ENCODE results near the gene COLEC11. TPM values are rescaled to one million over a fixed set of nuclear protein-coding genes. Genes with fewer than 3 reads are reported as not detected.
"Not testable (repeated sequence)": the region's sequence is repeated elsewhere in the genome, so short reads cannot be mapped to it uniquely, and the experiment has no call there.

Gene COLEC11
- total and polyA plus RNA-seq, 9 of the 15 experiments (the other 6 are each of a cell fraction or from before 2014, with no cell fraction given): 0.32 to 4.3 (median 1.8) TPM

DNA sequence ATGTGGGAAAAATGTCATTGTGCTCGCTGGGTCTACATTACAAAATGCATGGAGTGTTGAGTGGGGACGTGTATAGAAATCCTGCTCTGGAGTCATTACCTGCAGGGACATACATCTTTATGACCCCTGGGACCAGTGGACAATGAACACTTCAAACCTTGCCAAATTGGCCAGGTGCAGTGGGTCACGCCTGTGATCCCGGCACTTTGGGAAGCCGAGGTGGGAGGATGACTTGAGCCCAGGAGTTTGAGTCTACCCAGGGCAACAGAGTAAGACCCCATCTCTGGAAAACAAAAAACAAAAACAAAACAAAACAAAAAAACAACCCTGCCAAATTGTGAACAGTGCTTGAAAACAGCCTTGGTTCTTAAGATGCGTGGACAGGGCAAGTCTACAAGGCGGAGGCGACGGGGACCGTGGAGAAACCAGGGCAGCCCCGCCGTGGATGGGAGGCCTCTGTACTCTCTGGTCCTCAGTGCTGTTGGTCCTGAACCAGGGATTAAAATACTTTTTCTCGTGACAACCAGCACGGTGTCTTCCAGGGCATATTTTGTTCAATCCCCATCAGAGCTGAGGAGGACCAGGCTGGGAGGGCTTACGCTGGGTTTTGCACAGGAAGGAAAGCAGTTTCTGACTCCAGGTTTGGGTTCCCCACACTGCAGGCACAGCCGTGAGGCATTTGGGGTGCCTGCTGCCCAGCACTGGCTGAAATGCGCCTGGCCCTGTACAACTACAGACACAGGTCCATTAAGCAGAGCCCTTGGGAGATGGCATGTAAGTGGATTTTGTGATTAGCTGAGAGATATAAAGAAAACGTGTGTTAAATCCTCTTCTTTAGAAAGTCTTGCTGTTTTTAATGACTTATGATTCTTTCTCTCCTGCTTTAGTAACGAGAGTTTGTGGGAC is 13.7 kb downstream of the COLEC11 start (continued):
- TF ChIP-seq, protein P1, sequence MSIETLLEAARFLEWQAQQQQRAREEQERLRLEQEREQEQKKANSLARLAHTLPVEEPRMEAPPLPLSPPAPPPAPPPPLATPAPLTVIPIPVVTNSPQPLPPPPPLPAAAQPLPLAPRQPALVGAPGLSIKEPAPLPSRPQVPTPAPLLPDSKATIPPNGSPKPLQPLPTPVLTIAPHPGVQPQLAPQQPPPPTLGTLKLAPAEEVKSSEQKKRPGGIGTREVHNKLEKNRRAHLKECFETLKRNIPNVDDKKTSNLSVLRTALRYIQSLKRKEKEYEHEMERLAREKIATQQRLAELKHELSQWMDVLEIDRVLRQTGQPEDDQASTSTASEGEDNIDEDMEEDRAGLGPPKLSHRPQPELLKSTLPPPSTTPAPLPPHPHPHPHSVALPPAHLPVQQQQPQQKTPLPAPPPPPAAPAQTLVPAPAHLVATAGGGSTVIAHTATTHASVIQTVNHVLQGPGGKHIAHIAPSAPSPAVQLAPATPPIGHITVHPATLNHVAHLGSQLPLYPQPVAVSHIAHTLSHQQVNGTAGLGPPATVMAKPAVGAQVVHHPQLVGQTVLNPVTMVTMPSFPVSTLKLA (conservative IDR thresholded peaks at IDR 0.05): no peak
- TF ChIP-seq KLF10 (CRISPR knock-in tag; IDR thresholded peaks at IDR 0.05): no peak

DNA sequence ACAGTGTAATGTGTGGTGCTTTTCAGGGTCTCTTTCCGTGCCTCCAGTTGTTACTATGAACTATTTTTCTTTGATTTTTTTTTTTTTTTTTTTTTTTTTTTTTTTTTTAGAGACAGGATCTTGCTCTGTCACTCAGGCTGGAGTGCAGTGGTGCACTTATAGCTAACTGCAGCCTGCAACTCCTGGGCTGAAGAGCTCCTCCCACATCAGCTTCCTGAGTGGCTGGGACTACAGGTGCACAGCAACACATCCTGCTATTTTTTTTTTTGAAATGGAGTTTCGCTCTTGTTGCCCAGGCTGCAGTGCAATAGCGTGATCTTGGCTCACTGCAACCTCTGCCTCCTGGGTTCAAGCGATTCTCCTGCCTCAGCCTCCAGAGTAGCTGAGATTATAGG is 14.4 kb downstream of the COLEC11 start:
- DNase-seq (ENCODE audit: extremely low read depth in 1 of 4, low spot score in 3 of 4); H3K9ac ChIP-seq (ENCODE audit: insufficient read depth in 1 of 2, low read depth in 2 of 2, low read length in 2 of 2); H3K4me2 ChIP-seq (ENCODE audit: insufficient read depth, low read length); in situ Hi-C loops (cut with MboI); H4K20me1 ChIP-seq (replicated peaks; ENCODE audit: control insufficient read depth, insufficient read depth, low read length); H3K36me3 ChIP-seq (ENCODE audit: control insufficient read depth, insufficient read depth, low read length); BruUV-seq (replicated peaks); H2AFZ ChIP-seq (ENCODE audit: low read depth, low read length); H3K27ac ChIP-seq (ENCODE audit: extremely low read depth, low read depth, low read length); H3K4me3 ChIP-seq; H3K79me2 ChIP-seq (ENCODE audit: control insufficient read depth, insufficient read depth, low read length); intact Hi-C loops (cut with micrococcal nuclease); H3K9me1 ChIP-seq (ENCODE audit: control insufficient read depth, insufficient read depth, low read length); H3K27me3 ChIP-seq (ENCODE audit: control insufficient read depth in 2 of 2, insufficient read depth in 2 of 2, low read length in 2 of 2); FAIRE-seq: not testable (repeated sequence)
- ATAC-seq: peak; percentile 36; the same call in 2 of the 3 replicates
- TF ChIP-seq, protein P2, sequence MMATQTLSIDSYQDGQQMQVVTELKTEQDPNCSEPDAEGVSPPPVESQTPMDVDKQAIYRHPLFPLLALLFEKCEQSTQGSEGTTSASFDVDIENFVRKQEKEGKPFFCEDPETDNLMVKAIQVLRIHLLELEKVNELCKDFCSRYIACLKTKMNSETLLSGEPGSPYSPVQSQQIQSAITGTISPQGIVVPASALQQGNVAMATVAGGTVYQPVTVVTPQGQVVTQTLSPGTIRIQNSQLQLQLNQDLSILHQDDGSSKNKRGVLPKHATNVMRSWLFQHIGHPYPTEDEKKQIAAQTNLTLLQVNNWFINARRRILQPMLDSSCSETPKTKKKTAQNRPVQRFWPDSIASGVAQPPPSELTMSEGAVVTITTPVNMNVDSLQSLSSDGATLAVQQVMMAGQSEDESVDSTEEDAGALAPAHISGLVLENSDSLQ (IDR thresholded peaks at IDR 0.05): peak; percentile 40; the same call in 1 of the 2 replicates
- WGBS (ENCODE audit: insufficient coverage, low coverage, missing lambda C conversion rate): 69% methylated on average over 2 of the region's 4 CpGs
- ChIA-PET CTCF (ENCODE audit: low intra/inter-chr PET ratio) (interaction anchor here (0.5 kb wide), 1 partner anchor 12 kb away, joined by 3 read pairs; no protein-coding TSS in a partner anchor), POLR2A (interaction anchor here (0.8 kb wide), 1 partner anchor 33 kb away, joined by 3 read pairs; no protein-coding TSS in a partner anchor)
- Histone ChIP-seq H3K4me1 (replicated peaks in 1 of 2; ENCODE audit: control insufficient read depth in 2 of 2, insufficient read depth in 2 of 2, low read length in 2 of 2) (peaks cover 10 to 30% of the 10 kb centered on the region in 2 experiments), H3K9me3 (replicated peaks; ENCODE audit: control insufficient read depth, insufficient read depth, low read depth, low read length) (peaks cover 11% of the 10 kb centered on the region)
